Hepatocyte (in vitro differentiated cells): ENCODE measurements around the gene ALAD.

ENCODE experiments used
- CTCF ChIP-seq: fragments of 200-600 bp; sonication (generic); IDR thresholded peaks from 2 replicates; pipeline ENCODE4 v1.5.1; 2016; ENCODE audit warnings: antibody characterized with exemption, mild to moderate bottlenecking; ENCODE audit not compliant: poor library complexity
- EZH2 ChIP-seq: fragments of 200-600 bp; sonication (generic); IDR thresholded peaks from 2 replicates; pipeline ENCODE4 v1.6.1; 2016; ENCODE audit warnings: antibody characterized with exemption, mild to moderate bottlenecking, borderline replicate concordance

GRCh38 chr9:113352006-113352405 lies 49.1 kb downstream of the ALAD start:
- TF ChIP-seq CTCF (no peak), EZH2 (no peak)
